ENCODE measurements around the gene SVIL. TPM values are rescaled to one million over a fixed set of nuclear protein-coding genes. Genes with fewer than 3 reads are reported as not detected.

SVIL gene
- total RNA-seq, 1 donor: 12.4 TPM

Small RNAs within 50 kb of the gene (small RNA-seq; reads per million reads assigned to genes)
- gene MIR604 (not detected), gene MIR938 (not detected), gene RF00105 (not detected)

Data from hematopoietic multipotent progenitor cell (in vitro differentiated cells).